OCI-LY1 (cell line): ENCODE results near the gene PTCD1.

ENCODE experiments used
- CTCF ChIP-seq: fragments of 200-600 bp; sonication (generic), shearing (Covaris generic); IDR thresholded peaks from 2 replicates; pipeline ENCODE4 v1.5.1; 2017; ENCODE audit warnings: mild to moderate bottlenecking, antibody characterized with exemption, low read length, moderate library complexity, mixed read lengths
- EZH2 ChIP-seq: fragments of 200-600 bp; sonication (generic), shearing (Covaris generic); IDR thresholded peaks from 2 replicates; pipeline ENCODE4 v1.8.0; 2017; ENCODE audit warnings: borderline replicate concordance, mixed run types, mild to moderate bottlenecking, antibody characterized with exemption, low read length, moderate library complexity, mixed read lengths

GRCh38 chr7:99397297-99397983, 41.2 kb downstream of the PTCD1 start:
- TF ChIP-seq CTCF (no peak), EZH2 (no peak)
